Pancreas (tissue), 10 donors: ENCODE results near the gene SNCB. TPM values are rescaled to one million over a fixed set of nuclear protein-coding genes. Genes with fewer than 3 reads are reported as not detected.
A peak's percentile ranks its signal among the peaks of the same experiment; 100 is the strongest.

Source experiments
- ATAC-seq, 4 donors: fragments of 200-7000 bp; cut with Tn5 transposase; one replicate each; pipeline versions ENCODE4 v1.8.0 to v1.9.1; 2020; ENCODE audit warnings: mild to moderate bottlenecking in 4 of 4, moderate library complexity in 4 of 4
- DNase-seq, 6 donors: peaks; one replicate each; pipeline ENCODE4 v3.0.0-alpha.2; 2020
- FAIRE-seq: peaks from 2 replicates; lab custom pipeline; 2012; peaks lifted over from hg19 to GRCh38; lab: Jason Lieb, UNC
- H3K27ac ChIP-seq, 4 donors: fragments of 200-600 bp; sonication (generic); 1 replicate in 3 of 4; 2 replicates in 1 of 4; pipeline versions ENCODE4 v1.5.0 to v1.8.0; 2020
- H3K27me3 ChIP-seq, 4 donors: fragments of 200-600 bp; one replicate each; pipeline ENCODE4 v1.8.0; 2021
- H3K36me3 ChIP-seq, 3 donors: fragments of 200-600 bp; sonication (generic) in 1 of 3; one replicate each; pipeline versions ENCODE4 v1.5.0 to v1.8.0; 2020 to 2021
- H3K4me1 ChIP-seq, 3 donors: fragments of 200-600 bp; one replicate each; pipeline ENCODE4 v1.8.0; 2021
- H3K4me3 ChIP-seq, 4 donors: fragments of 200-600 bp; sonication (generic) in 2 of 4; one replicate each; pipeline versions ENCODE4 v1.5.0 to v1.8.0; 2020 to 2021
- H3K9me3 ChIP-seq, 4 donors: fragments of 200-600 bp; one replicate each; pipeline ENCODE4 v1.8.0; 2021
- CTCF ChIP-seq, 4 donors: fragments of 200-600 bp; sonication (generic) in 3 of 4; IDR thresholded peaks; one replicate each; pipeline versions ENCODE4 v1.5.0 to v1.8.0; 2021; ENCODE audit warnings: antibody characterized with exemption in 4 of 4
- WGBS, 2 donors: extraction: QIAGEN DNeasy Blood & Tissue Kit; methylation state at CpG; one replicate each; pipeline ENCODE4 v1.1.7; 2013; 5-methylcytosine and 5-hydroxymethylcytosine counted together
- intact Hi-C, 3 donors: fragments of 100-400 bp; cut with DNase I; formaldehyde crosslinking; loops; one replicate each; pipeline versions ENCODE4 v1.11.1 to v1.14.2; 2022
- polyA plus RNA-seq, 2 donors: library from polyadenylated mRNA; stranded (reverse); fragments of 200-250 nt; gene quantifications; one replicate each; pipeline ENCODE4 v1.2.3, GENCODE V29; 2013
- total RNA-seq, 6 donors: library from RNA; stranded (reverse); fragmentation: NEBNext Ultra II Directional in 4 of 6; extraction: Animal tissue kit (Norgen Biotek cat#: 25700) in 4 of 6; gene quantifications; one replicate each; pipeline versions ENCODE4 v1.2.1 to v1.2.4, GENCODE V29; 2021 to 2023
- donor health status: healthy with polysubstance abuse.
- donor health status: DM: no; HTN: no; CAD: no; lungs with moderate emphysema.
- donor health status: DM: no; HTN: no; CAD: no.
- donor health status: control.
- donor health status: control.
- donor health status: Bipolar disorder and iron deficiency.
- donor health status: DM: yes; HTN: yes; CAD: no.
- donor health status: DM: no; HTN: no; CAD: no.
- donor health status: DM: no; HTN: no; CAD: no.
- donor health status: DM: yes; HTN: yes; CAD: no.

SNCB gene
- total and polyA plus RNA-seq, 8 donors, result 0.14 to 6.6 (median 0.40) TPM; not detected in 1

- intact Hi-C loops, result no loop called here
- WGBS, 2 donors, result 88 to 89% methylated on average over 17 of the region's 17 CpGs
- DNase-seq (peak in 1 of 6 donors; percentile 66), FAIRE-seq (no peak), ATAC-seq (no peak)
- H3K36me3 ChIP-seq, result no peaks in the 10 kb centered on the region
- H3K4me3 ChIP-seq, result no peak overlapping the region
- H3K9me3 ChIP-seq, result no peaks in the 10 kb centered on the region
- H3K27ac ChIP-seq, result no peak overlapping the region
- H3K27me3 ChIP-seq, result no peaks in the 10 kb centered on the region
- peaks cover 0 to 6% (median 2%) of the 10 kb centered on the region in 3 donors for H3K4me1 ChIP-seq
- TF ChIP-seq CTCF (IDR thresholded peaks at IDR 0.05), result no peak
Observed at GRCh38 chr5:176651472-176651980, 21.2 kb upstream of the SNCB start.

GRCh38 chr5:176650354-176650884, 20.1 kb upstream of the SNCB start:
- intact Hi-C loops, result no loop called here
- DNase-seq (peak in 1 of 6 donors; percentile 35), FAIRE-seq (no peak), ATAC-seq (no peak)
- TF ChIP-seq CTCF (IDR thresholded peaks at IDR 0.05), result no peak
- H3K27me3 ChIP-seq, result no peaks in the 10 kb centered on the region
- WGBS, 2 donors, result 69 to 77% methylated on average over 7 to 8 of the region's 8 CpGs
- no peak overlapping the region for H3K4me3 ChIP-seq
- H3K27ac ChIP-seq, result no peak overlapping the region
- H3K4me1 ChIP-seq, result peaks cover 0 to 6% (median 3%) of the 10 kb centered on the region in 3 donors
- no peaks in the 10 kb centered on the region for H3K36me3 ChIP-seq
- H3K9me3 ChIP-seq, result no peaks in the 10 kb centered on the region

GRCh38 chr5:176648474-176649194, 18.3 kb upstream of the SNCB start:
- TF ChIP-seq CTCF (IDR thresholded peaks at IDR 0.05), result no peak
- H3K27me3 ChIP-seq, result no peaks in the 10 kb centered on the region
- no peaks in the 10 kb centered on the region for H3K36me3 ChIP-seq
- intact Hi-C loops, result no loop called here
- H3K4me1 ChIP-seq, result peaks cover 0 to 6% (median 3%) of the 10 kb centered on the region in 3 donors
- WGBS, 2 donors, result 68 to 71% methylated on average over 15 of the region's 15 CpGs
- FAIRE-seq, result no peak
- no peaks in the 10 kb centered on the region for H3K9me3 ChIP-seq
- peak overlapping the region in 2 of 4 donors; percentile 42 to 57 for H3K27ac ChIP-seq
- no peak for ATAC-seq
- peak in 1 of 6 donors; percentile 48 for DNase-seq
- H3K4me3 ChIP-seq, result peak overlapping the region in 3 of 4 donors; percentile 55 to 74 (median 56)

- H3K4me1 ChIP-seq, result peaks cover 0 to 6% (median 3%) of the 10 kb centered on the region in 3 donors
- no peaks in the 10 kb centered on the region for H3K9me3 ChIP-seq
- H3K4me3 ChIP-seq, result peak overlapping the region; percentile 55 to 74 (median 56)
- DNase-seq (peak; percentile 55 to 90 (median 80)), ATAC-seq (peak; percentile 22 to 32 (median 27)), FAIRE-seq (no peak)
- no peaks in the 10 kb centered on the region for H3K27me3 ChIP-seq
- intact Hi-C loops, result no loop called here
- 2 to 3% methylated on average over 20 of the region's 20 CpGs for WGBS, 2 donors
- no peak for TF ChIP-seq CTCF (IDR thresholded peaks at IDR 0.05)
- peak overlapping the region in 3 of 4 donors; percentile 42 to 60 (median 57) for H3K27ac ChIP-seq
- H3K36me3 ChIP-seq, result no peaks in the 10 kb centered on the region
Observed at GRCh38 chr5:176647843-176648473, 17.6 kb upstream of the SNCB start.
